GM21367 (cell line): ENCODE results near the gene RABL6.
"Not testable (repeated sequence)": the region's sequence is repeated elsewhere in the genome, so short reads cannot be mapped to it uniquely, and the experiment has no call there.

Source experiments
- ATAC-seq: cut with Tn5 transposase; IDR thresholded peaks from one replicate; pipeline ENCODE4 v1.9.1; 2021; ENCODE audit not compliant: unreplicated experiment

The RABL6 gene

GRCh38 chr9:136833381-136834048, 25.8 kb downstream of the RABL6 start:
- not testable (repeated sequence) for ATAC-seq

DNA sequence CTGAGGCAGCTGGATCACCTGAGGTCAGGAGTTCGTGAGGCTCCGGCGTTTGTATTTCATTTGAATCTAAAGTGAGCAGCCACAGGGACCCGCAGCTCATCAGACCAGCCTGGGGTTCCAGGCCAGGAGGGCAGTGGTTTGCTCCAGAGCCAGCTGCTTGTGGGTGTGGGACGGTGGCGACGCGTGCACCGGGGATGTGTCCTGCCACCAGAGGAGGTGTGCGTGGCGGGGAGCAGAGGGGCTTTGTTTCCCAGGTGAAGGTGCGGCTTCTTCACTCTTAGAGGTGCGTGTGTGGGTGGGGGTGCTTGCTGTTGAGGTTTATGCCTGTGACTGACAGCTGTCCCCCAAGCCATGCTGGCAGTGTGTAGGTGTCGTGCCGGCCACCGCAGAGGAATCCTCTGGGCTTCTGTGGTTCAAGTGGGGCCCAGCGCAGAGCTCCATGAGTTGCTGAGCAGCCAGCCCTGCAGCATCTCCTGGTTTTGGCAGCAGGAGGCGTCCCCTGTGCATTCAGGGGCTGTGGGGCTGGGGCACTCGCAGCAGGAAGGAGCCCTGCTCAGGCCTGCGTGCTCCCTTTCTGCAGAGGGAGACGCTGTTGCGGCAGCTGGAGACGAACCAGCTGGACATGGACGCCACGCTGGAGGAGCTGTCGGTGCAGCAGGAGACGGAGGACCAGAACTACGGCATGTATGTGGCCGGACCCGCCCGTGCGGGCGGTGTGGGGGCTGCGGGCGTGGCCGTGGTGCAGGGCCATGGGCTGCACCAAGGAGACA, 27.6 kb downstream of the RABL6 start:
- no peak for ATAC-seq

DNA sequence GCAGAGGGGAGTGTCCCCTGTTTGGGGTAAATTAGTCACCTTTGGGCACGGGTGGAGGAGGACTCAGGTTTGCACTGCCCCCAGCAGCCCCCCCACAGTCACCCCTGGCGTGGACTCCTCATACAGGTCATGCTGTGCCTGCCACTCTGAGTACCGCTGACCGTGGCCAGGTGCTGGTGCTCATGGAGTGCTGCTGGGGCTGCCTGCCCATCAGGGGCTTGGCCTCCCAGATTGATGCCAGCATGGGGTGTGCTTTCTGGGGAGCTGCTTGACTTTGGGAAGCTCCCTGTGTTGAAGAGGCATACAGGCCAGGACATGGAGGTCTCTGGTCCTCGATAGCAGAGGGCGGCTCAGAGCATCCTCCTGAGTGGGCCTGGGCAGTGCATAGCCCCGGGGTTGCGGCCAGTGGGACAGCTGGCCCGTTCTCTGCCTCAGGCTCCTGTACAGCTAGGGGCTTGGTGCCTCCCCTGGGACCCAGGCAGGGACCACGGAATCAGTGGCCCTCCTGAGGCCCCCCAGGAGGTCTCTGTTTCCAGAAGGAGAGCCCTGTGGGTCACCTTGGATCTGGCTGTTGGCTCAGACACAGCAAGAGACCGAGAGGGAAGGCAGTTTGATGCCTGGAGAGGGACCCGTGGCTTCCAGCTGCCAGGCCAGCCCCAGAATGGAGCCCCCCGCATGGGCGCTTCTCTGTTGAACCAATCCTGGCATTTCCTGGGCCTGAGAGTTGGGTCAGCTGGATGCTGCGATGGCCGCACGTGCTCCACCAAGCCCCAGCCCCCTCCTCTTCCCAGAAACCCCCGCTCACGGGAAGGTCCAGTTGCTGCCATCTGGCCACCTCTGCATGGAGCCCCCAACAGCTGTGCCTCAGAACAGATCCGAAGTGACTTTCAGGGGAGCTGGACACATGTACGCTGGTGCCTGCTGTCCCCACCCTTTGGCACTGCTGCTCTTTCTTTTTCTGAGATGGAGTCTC, 28.5 kb downstream of the RABL6 start:
- ATAC-seq: no peak

DNA sequence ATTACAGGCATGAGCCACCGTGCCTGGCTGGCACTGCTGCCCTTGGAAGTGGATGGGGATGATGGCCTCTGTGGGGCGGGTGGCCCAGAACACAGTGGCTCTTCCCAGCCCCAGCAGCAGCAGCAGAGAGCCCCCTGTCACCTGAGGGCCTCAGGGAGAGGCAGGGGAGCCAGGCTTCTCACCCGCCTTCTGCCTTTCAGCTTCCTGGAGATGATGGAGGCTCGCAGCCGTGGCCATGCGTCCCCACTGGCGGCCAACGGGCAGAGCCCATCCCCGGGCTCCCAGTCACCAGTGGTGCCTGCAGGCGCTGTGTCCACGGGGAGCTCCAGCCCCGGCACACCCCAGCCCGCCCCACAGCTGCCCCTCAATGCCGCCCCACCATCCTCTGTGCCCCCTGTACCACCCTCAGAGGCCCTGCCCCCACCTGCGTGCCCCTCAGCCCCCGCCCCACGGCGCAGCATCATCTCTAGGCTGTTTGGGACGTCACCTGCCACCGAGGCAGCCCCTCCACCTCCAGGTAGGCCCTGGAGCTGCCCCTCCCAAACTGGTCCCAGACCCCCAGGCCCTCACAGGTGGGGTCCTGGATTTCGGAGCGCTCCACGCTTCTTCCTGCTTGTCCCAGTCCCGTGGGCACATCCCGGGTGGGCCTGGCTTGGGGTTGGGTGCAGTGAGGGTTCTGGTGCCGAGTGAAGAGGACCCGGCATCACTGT, 29.6 kb downstream of the RABL6 start:
- no peak for ATAC-seq

DNA sequence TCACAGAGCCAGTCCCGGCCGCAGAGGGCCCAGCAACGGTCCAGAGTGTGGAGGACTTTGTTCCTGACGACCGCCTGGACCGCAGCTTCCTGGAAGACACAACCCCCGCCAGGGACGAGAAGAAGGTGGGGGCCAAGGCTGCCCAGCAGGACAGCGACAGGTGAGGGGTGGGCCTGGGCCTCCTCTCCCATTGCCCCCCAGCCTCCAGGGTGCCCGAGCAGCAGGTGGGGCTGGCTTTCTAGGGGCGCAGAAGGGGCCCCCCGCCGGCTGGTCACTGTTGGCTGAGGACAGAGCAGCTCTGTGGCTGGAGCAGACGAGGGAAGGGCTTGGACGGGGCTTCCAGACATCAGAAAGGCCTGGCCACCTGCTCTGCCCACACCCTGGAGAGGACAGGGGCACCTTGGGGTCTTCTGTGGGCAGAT, 30.1 kb downstream of the RABL6 start:
- not testable (repeated sequence) for ATAC-seq

GRCh38 chr9:136838314-136839228, 30.8 kb downstream of the RABL6 start:
- ATAC-seq: no peak

DNA sequence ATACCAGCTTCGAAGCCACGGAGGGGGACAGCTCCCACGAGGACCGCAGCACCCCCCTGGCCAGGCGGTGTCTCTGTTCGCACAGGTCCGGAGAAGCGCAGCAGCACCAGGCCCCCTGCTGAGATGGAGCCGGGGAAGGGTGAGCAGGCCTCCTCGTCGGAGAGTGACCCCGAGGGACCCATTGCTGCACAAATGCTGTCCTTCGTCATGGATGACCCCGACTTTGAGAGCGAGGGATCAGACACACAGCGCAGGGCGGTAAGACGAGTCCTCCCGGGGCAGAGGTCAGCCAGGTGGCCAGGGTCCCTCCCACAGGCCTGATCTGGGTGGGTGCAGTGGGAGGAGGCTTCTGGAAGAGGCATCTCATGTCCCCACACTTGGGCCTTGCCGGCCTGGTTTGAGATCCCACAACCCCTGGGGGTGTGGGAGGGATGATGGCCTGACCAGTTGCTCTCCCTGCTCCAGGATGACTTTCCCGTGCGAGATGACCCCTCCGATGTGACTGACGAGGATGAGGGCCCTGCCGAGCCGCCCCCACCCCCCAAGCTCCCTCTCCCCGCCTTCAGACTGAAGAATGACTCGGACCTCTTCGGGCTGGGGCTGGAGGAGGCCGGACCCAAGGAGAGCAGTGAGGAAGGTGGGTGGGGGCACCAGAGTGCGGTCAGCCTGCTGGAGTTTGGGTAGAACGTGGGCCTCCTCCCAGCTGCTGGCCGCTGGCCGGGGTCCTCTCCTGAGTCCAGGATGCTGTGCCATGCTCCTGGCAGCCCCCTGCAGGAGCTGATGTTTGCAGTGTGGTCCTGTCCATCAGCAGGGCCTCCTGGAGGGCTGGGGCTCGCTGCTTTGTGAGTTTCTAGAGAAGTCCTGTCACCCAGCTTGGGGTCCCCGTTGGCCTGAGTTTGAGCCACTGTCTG, 31.7 kb downstream of the RABL6 start:
- no peak for ATAC-seq

DNA sequence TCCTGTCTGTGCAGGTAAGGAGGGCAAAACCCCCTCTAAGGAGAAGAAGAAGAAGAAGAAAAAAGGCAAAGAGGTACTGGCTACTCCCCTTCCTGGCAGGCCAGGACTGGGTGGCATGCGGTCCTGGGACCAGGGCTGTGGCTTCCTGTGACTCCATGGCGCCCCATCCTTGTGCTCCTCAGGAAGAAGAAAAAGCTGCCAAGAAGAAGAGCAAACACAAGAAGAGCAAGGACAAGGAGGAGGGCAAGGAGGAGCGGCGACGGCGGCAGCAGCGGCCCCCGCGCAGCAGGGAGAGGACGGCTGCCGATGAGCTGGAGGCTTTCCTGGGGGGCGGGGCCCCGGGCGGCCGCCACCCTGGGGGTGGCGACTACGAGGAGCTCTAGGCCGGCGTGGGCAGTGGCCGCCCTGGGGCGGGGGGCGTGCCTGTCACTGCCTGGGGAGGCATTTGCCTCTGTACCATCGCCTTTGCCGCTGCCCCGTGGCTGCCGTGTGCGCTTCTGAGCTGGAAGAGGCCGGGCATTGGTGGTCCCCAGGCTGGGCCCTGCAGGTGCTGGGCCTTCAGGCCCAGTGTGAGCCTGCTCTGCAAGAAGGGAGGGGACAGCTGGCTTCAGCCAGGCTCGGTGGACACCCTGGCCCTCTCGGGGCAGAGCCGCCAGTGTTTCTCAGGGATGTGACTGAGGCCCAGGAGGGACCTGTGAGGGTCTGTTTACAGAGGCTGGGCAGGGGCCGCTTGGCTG, 32.6 kb downstream of the RABL6 start:
- no peak for ATAC-seq

DNA sequence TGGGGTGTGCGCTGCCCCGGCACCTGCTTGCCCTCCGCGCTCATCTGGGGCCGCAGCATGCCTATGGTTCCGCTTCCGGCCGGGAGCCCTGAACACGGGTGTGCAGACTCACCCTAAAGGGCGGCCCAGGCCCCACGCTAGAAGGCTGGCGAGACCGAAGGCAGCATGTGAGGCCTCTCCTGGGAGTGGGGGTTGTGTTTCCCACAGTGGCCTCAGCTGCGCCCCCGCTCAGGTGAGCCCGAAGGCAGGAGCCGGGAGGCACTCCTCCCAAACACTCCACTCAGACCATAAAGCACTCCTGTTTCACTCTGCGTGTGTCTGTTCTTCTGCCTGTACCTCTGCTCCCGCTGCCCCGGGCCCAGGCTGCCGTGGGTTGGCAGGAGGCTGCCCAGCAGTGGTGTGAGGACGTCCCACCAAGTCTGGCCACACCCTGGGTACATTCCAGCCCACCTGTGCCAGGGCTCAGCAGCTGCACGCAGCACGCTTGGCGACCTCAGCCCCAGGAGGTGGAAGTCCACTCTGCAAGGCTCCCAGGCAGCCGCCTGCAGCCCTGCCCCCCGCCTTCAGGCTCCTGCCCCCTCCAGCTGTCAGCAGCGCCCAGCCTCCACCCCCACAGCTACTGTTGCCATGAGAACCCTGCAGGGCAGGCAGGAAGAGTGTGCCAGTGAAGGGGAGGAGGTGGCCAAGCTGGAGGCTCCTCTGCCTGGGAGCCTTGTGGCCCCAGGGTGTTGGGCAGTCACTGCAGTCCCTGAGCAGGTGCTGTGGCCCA, 33.3 kb downstream of the RABL6 start:
- no peak for ATAC-seq

- ATAC-seq: not testable (repeated sequence)
Measured at GRCh38 chr9:136841646-136842379, 34.1 kb downstream of the RABL6 start.

GRCh38 chr9:136842380-136842948, 34.7 kb downstream of the RABL6 start, which contains the start of gene AJM1:
Gene AJM1, plus strand, starts transcription at chr9:136842478. Its CDS starts 1,937 bp downstream, at chr9:136844415.
- peak; percentile 55 for ATAC-seq

- not testable (repeated sequence) for ATAC-seq
Measured at GRCh38 chr9:136843159-136843800, 35.5 kb downstream of the RABL6 start.

DNA sequence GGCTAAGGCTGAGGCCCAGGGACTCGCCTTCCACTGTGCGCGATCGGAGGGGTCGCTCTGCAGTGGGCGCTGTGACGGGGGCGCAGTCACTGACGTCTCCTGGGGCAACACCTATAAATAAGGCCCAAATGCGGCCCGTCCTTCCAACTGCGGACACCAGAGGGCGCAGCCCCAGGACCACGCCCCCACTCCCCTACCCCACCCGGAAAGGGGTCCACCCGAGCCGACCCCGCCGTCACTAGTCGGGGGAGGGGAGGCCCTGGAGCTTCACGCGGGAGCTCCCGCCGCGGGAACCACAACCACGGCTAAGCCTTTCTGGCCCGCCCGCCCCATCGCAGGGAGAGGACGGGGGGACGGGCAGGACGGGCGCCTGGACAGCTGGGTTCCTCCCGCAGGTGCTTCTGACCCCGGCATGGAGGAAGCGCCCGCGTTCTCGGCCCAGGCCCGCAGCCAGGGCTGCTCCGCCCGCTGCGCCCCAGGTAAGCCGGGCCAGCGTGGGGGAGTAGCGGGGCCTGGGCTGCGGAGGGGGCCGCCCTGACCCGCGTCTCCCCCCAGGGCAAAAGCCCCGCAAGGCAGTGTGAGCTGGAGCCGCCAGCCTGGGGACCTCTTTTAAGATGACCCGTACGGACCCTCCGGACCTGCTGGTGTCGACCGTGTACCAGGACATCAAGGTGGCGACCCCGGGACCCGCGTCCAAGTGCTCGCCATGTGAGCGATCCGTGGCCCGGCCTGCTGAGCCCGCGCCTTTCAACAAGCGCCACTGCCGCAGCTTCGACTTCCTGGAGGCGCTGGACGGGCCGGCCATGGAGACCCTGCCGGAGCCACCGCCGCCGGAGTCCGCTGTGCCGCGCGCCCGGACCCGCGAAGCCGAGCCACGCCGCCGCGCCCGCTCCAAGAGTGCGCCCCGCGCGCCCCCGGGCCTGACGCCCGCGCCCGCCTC, 36.3 kb downstream of the RABL6 start:
- not testable (repeated sequence) for ATAC-seq

- ATAC-seq: no peak
Measured at GRCh38 chr9:136844761-136845464, 37.2 kb downstream of the RABL6 start.
